Erythroblast (primary cell): ENCODE results near the gene FRMD4A.

Source experiments
- DNase-seq, 2 experiments: peaks; one replicate each; lab custom pipeline; 2025; lab: John Stamatoyannopoulos, UW
- GATA1 ChIP-seq: IDR thresholded peaks from 2 replicates; pipeline ENCODE4 v1.6.1; 2011; ENCODE audit warnings: low read depth, mild to moderate bottlenecking, control low read depth, low read length, moderate library complexity
- POLR2A ChIP-seq: IDR thresholded peaks from 2 replicates; pipeline ENCODE4 v1.6.1; 2011; ENCODE audit warnings: mild to moderate bottlenecking, low read length

FRMD4A gene

DNA sequence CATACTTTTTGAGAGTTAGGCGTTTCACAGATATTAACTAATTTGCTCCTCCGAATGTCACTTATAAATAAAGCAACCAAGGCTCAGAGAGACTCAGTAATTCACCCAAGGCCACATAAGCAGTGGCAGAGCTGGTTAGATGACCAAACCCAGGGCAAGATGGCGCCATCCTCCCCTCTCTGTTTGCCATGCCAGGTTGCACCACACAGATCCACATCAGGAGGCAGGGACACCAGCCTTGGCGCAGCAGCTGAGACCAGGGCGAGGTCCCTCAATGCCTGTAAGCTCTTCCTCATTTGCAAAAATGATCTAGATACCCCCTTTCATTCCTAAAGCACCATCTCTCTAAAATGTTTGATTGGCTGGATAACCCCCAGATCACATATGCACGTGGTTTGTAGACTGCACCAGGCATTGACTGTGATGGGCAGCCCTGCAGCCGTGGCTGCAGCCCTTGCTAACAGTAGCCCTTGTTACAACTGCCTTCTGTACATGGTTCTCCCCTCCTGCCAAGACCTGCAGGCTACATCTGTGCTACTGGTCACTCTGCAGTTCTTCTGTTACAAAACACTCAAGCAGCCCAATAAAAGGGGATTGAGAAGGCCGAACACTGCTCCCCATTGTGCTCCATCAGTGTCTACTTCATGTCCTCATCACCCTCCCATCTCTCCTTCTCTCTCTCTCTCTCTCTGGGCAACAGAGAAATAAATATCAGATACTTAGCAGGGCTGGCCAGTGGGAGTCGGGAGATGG, 445.3 kb downstream of the FRMD4A start:
- TF ChIP-seq GATA1, result no peak
- TF ChIP-seq POLR2A, result no peak
- DNase-seq, result no peak

DNA sequence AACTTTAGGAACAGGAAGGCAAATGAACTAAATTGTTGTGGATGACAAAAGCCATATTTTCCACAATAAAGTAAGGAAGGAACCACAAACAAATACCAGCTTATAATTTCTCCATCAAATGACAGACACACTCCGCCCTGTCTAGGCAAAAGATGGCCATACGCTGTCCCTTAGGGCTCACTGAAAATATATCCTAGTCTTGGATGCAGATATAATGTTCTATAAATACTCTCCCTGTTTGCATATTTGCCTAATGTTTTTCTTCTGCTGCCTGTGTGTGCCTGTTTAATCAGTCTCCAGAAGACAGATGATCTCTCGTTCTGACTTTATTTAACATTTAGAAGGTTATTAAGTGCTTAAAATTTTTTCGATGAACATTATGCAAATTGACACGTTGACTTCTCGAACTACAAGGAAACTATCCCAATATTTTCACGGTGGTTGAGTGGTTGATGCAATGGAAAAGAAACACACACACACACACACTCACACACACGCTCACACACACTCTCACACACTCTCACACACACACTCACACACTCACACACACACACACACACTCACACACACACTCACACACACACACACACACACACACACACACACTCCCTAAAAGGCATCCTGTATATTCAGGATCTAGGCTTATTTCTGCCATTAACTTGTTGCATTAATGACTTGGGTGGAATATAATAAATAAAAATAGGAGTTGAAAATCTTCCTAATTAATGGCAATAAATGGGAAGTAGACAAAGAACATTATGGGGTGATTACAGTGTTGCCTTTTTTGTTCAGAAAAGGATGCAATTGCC, 446.9 kb downstream of the FRMD4A start:
- TF ChIP-seq POLR2A, result no peak
- no peak for TF ChIP-seq GATA1
- no peak for DNase-seq

- DNase-seq, result no peak
- no peak for TF ChIP-seq POLR2A
- TF ChIP-seq GATA1, result no peak
Measured at GRCh38 chr10:13882119-13882711, 448.5 kb downstream of the FRMD4A start.

- TF ChIP-seq POLR2A, result no peak
- TF ChIP-seq GATA1, result no peak
Measured at GRCh38 chr10:13880760-13881159, 450.0 kb downstream of the FRMD4A start.

DNA sequence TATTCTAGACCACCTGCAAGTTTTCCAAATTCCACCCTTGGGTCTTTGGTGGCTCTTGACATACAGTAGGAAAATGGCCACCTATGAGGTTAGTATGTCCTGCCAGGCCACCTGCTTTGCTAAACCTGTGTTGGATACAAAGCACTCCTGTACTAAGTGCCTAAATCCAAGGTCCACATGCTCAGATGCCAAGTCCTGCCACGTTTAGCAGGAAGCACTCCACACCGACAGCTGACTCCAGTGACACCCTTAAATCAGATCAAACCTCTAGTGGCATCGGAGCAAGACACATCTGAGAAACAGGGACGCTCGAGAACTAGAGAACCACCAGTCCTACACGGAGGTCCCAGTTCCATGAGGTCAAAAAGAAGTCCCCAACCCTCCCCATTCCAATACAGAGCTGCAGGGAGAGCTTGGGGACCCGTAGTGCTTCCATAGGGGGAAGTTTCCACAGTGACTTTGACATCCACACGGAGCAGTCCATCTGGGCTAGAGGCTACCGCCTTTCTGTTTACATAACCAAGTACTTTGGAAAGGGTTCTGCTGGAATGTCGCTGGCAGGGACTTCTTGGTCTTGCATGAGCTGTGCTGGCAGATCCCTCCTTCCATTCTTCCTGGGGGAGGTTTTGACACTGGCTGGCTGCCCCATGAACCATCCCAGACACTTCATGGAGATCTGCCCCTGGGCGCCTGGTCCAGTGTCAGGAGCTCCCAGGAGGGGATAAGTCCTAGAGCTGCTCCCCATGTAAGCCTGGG, 453.4 kb downstream of the FRMD4A start:
- DNase-seq, result no peak
- TF ChIP-seq GATA1 (no peak), POLR2A (no peak)

More at GRCh38 chr10:13880760-13881159, 450.0 kb downstream of the FRMD4A start:
- no peak for DNase-seq

DNA sequence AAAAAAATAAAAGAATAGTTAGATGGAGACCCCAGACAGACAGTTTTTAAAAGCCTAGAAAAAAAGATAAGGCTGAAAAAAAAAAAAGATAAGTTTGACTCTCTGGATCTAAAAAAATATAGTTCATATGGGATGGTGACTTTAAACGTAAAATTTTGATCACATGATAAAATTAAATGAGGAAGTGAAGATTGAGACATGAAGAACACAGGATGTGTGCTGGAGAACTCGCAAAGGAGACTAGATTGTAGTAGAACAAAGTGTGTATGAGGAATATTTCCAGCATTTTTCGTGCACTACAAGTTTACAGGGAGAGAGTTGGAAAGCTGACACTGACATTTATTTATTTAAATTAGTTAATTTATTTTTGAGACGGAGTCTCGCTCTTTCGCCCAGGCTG, 457.5 kb downstream of the FRMD4A start:
- TF ChIP-seq GATA1 (no peak), POLR2A (no peak)
- no peak for DNase-seq

DNA sequence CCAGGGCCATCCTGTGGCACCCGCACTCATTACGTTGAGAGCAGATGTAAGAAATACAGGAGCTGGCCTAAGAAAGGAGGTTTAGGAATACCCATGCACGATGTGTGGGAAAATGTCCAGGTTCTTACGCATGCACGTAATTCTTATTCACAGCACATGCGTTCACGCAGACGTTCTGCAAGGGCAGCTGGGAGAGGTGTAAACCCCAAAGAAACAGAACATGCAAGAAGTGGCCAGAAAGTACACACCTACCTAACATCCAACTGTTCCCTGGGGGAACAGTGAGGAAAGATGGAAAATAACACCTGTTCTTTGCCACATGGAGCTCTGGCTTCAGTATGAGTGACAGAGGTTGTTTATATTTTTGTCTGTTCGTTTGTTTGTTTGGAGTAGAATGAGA, 458.3 kb downstream of the FRMD4A start:
- no peak for DNase-seq
- TF ChIP-seq POLR2A (no peak), GATA1 (no peak)

- no peak for TF ChIP-seq GATA1
- no peak for TF ChIP-seq POLR2A
- DNase-seq, result no peak
Measured at GRCh38 chr10:13871776-13872175, 458.9 kb downstream of the FRMD4A start.

GRCh38 chr10:13871011-13871410, 459.7 kb downstream of the FRMD4A start:
- TF ChIP-seq POLR2A, result no peak
- no peak for TF ChIP-seq GATA1
- DNase-seq, result no peak

- DNase-seq, result no peak
- no peak for TF ChIP-seq POLR2A
Measured at GRCh38 chr10:13869295-13869664, 461.4 kb downstream of the FRMD4A start.

DNA sequence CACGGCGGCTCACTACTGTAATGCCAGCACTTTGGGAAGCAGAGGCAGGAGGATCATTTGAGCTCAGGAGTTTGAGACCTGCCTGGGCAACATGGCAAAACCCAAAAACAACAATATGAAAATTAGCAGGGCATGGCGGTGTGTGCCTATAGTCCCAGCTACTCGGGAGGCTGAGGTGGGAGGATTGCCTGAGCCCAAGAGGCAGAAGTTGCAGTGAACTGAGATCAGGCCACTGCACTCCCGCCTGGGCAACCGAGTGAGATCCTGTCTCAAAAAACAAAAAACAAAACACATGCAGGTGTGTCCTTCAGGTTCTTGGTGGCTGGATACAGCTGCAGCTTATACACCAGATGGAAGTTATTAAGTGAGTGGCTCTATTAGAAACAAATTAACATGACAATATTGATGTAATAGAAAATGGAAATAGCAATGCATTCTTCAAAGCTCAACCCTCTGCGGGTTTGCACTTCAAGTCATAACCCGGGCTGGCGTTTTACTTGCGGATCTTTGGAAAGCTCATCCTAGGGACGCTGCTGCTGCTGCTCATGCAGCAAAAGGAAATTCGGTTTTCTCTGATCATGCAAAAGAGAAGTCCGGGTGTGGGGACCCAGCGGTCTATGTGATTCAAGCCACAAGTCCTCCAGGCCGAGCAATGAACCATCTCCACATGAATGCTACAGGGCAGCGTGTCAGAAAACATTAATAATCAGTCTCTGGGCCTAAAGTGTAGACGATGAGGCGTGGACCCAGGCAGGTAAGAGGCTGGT, 462.0 kb downstream of the FRMD4A start:
- DNase-seq, result no peak
- no peak for TF ChIP-seq POLR2A
- no peak for TF ChIP-seq GATA1

DNA sequence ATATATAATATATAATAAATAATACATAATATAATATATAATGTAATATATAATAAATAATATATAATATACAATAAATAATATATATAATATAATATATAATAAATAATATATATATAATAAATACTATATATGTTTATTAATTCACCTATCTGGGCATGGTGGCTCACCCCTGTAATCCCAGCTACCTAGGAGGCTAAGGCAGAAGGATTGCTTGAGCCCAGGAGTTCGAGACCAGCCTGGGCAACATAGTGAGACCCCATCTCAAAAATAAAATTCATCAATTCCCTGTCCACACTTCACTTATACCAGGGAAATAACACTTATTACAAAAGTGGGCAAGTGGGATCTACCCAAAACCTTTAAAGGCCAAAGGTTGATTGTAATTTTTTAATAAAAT, 462.9 kb downstream of the FRMD4A start:
- TF ChIP-seq GATA1 (no peak), POLR2A (no peak)

More for the DNA sequence above, 462.9 kb downstream of the FRMD4A start:
- DNase-seq, result no peak
